ENCODE data around the gene C1QTNF3.
"Not testable (repeated sequence)": the region's sequence is repeated elsewhere in the genome, so short reads cannot be mapped to it uniquely, and the experiment has no call there.

C1QTNF3 gene

GRCh38 chr5:34043099-34043876 is at the start of gene C1QTNF3:
Gene C1QTNF3, minus strand, starts transcription at chr5:34043213. Its CDS starts 88 bp downstream, at chr5:34043125.
- no peak for DNase-seq (ENCODE audit: low read depth)

- DNase-seq (ENCODE audit: low read depth), result not testable (repeated sequence)
These were observed 48.0 kb upstream of the C1QTNF3 start for GRCh38 chr5:34091039-34091438.

GRCh38 chr5:34089802-34090201 is 46.8 kb upstream of the C1QTNF3 start:
- DNase-seq (ENCODE audit: low read depth), result not testable (repeated sequence)

- not testable (repeated sequence) for DNase-seq (ENCODE audit: low read depth)
These were observed 44.7 kb upstream of the C1QTNF3 start for GRCh38 chr5:34087728-34088127.

GRCh38 chr5:34083898-34084297 is 40.9 kb upstream of the C1QTNF3 start:
- not testable (repeated sequence) for DNase-seq (ENCODE audit: low read depth)

- DNase-seq (ENCODE audit: low read depth), result not testable (repeated sequence)
These were observed 36.5 kb upstream of the C1QTNF3 start for GRCh38 chr5:34079505-34079904.

GRCh38 chr5:34077636-34078035 is 34.6 kb upstream of the C1QTNF3 start:
- not testable (repeated sequence) for DNase-seq (ENCODE audit: low read depth)

- not testable (repeated sequence) for DNase-seq (ENCODE audit: low read depth)
These were observed 33.8 kb upstream of the C1QTNF3 start for GRCh38 chr5:34076719-34077364.

- DNase-seq (ENCODE audit: low read depth), result not testable (repeated sequence)
These were observed 31.5 kb upstream of the C1QTNF3 start for GRCh38 chr5:34074472-34074871.

- DNase-seq (ENCODE audit: low read depth), result not testable (repeated sequence)
These were observed 31.1 kb upstream of the C1QTNF3 start for GRCh38 chr5:34074071-34074470.

- DNase-seq (ENCODE audit: low read depth), result not testable (repeated sequence)
These were observed 27.6 kb upstream of the C1QTNF3 start for GRCh38 chr5:34070626-34071025.

GRCh38 chr5:34064656-34065055 is 21.6 kb upstream of the C1QTNF3 start:
- no peak for DNase-seq (ENCODE audit: low read depth)

- DNase-seq (ENCODE audit: low read depth), result no peak
These were observed 19.4 kb upstream of the C1QTNF3 start for GRCh38 chr5:34062419-34062818.

GRCh38 chr5:34061993-34062392 is 19.0 kb upstream of the C1QTNF3 start:
- no peak for DNase-seq (ENCODE audit: low read depth)

GRCh38 chr5:34059977-34060376 is 17.0 kb upstream of the C1QTNF3 start:
- DNase-seq (ENCODE audit: low read depth), result no peak

- DNase-seq (ENCODE audit: low read depth), result no peak
These were observed 15.5 kb upstream of the C1QTNF3 start for GRCh38 chr5:34058532-34058931.

GRCh38 chr5:34057569-34057968 is 14.6 kb upstream of the C1QTNF3 start:
- DNase-seq (ENCODE audit: low read depth), result no peak

GRCh38 chr5:34057118-34057517 is 14.1 kb upstream of the C1QTNF3 start:
- no peak for DNase-seq (ENCODE audit: low read depth)

- DNase-seq (ENCODE audit: low read depth), result no peak
These were observed 12.7 kb upstream of the C1QTNF3 start for GRCh38 chr5:34055667-34056066.

- DNase-seq (ENCODE audit: low read depth), result no peak
These were observed 11.4 kb upstream of the C1QTNF3 start for GRCh38 chr5:34054400-34054729.

GRCh38 chr5:34053571-34054399 is 10.8 kb upstream of the C1QTNF3 start:
- DNase-seq (ENCODE audit: low read depth), result no peak

- DNase-seq (ENCODE audit: low read depth), result peak; percentile 73
These were observed 10.1 kb upstream of the C1QTNF3 start for GRCh38 chr5:34053133-34053532.

All from GM04504 (cell line).